ENCODE results near the gene CDC6. TPM values are rescaled to one million over a fixed set of nuclear protein-coding genes. Genes with fewer than 3 reads are reported as not detected.

Gene CDC6
- total and polyA plus RNA-seq, 8 donors = 0.71 to 3.3 (median 1.3) TPM

- H3K36me3 ChIP-seq = no peaks in the 10 kb centered on the region
- ATAC-seq = no peak
- H3K27me3 ChIP-seq = no peaks in the 10 kb centered on the region
- DNase-seq = no peak
- intact Hi-C loops (cut with DNase I) = no loop called here
- H3K4me3 ChIP-seq = no peak overlapping the region
- H3K4me1 ChIP-seq = peaks cover 4 to 32% (median 5%) of the 10 kb centered on the region in 3 donors
- H3K27ac ChIP-seq = peak overlapping the region in 2 of 4 donors; percentile 78 to 89
- no peak for FAIRE-seq
- 93 to 96% methylated on average over 1 of the region's 1 CpG for WGBS, 2 donors
- no peak for TF ChIP-seq CTCF (IDR thresholded peaks at IDR 0.05)
- H3K9me3 ChIP-seq = no peaks in the 10 kb centered on the region
Measured at GRCh38 chr17:40340327-40340726, 52.6 kb downstream of the CDC6 start.

GRCh38 chr17:40340880-40341807 is 53.5 kb downstream of the CDC6 start:
- Histone ChIP-seq H3K4me3 (peak overlapping the region; percentile 59 to 80 (median 73)), H3K36me3 (no peaks in the 10 kb centered on the region), H3K27ac (peak overlapping the region; percentile 68 to 89 (median 79)), H3K9me3 (no peaks in the 10 kb centered on the region), H3K27me3 (no peaks in the 10 kb centered on the region), H3K4me1 (peaks cover 4 to 40% (median 5%) of the 10 kb centered on the region in 3 donors)
- DNase-seq = peak; percentile 77 to 92 (median 86)
- no peak for TF ChIP-seq CTCF (IDR thresholded peaks at IDR 0.05)
- ATAC-seq = peak; percentile 47 to 65 (median 58)
- WGBS, 2 donors = 0 to 1% methylated on average over 40 to 54 of the region's 55 CpGs
- no peak for FAIRE-seq
- intact Hi-C loops (cut with DNase I) = no loop called here

- H3K9me3 ChIP-seq = no peaks in the 10 kb centered on the region
- H3K4me1 ChIP-seq = peaks cover 9 to 48% (median 11%) of the 10 kb centered on the region in 3 donors
- no peak for TF ChIP-seq CTCF (IDR thresholded peaks at IDR 0.05)
- intact Hi-C loops (cut with DNase I) = no loop called here
- ATAC-seq (peak; percentile 69 to 77 (median 72)), DNase-seq (peak; percentile 63 to 92 (median 84)), FAIRE-seq (no peak)
- peak overlapping the region; percentile 59 to 80 (median 73) for H3K4me3 ChIP-seq
- no peaks in the 10 kb centered on the region for H3K36me3 ChIP-seq
- no peaks in the 10 kb centered on the region for H3K27me3 ChIP-seq
- 1% methylated on average over 34 to 55 of the region's 55 CpGs for WGBS, 2 donors
- H3K27ac ChIP-seq = peak overlapping the region; percentile 68 to 89 (median 79)
Measured at GRCh38 chr17:40341808-40342503, 54.3 kb downstream of the CDC6 start.

- H3K4me1 ChIP-seq = peaks cover 12 to 50% (median 13%) of the 10 kb centered on the region in 3 donors
- DNase-seq (peak in 1 of 6 donors; percentile 58), ATAC-seq (no peak), FAIRE-seq (no peak)
- intact Hi-C loops (cut with DNase I) = no loop called here
- H3K9me3 ChIP-seq = no peaks in the 10 kb centered on the region
- no peaks in the 10 kb centered on the region for H3K27me3 ChIP-seq
- H3K4me3 ChIP-seq = peak overlapping the region; percentile 59 to 80 (median 73)
- H3K36me3 ChIP-seq = no peaks in the 10 kb centered on the region
- no peak for TF ChIP-seq CTCF (IDR thresholded peaks at IDR 0.05)
- 4% methylated on average over 38 of the region's 38 CpGs for WGBS, 2 donors
- peak overlapping the region; percentile 17 to 89 (median 79) for H3K27ac ChIP-seq
Measured at GRCh38 chr17:40342504-40343218, 55.0 kb downstream of the CDC6 start.
